ENCODE results near the gene CSF1. TPM values are rescaled to one million over a fixed set of nuclear protein-coding genes. Genes with fewer than 3 reads are reported as not detected.

The CSF1 gene
- total and polyA plus RNA-seq, 2 donors (not counting 1 experiment from before 2014, with no cell fraction given) = 28.6 to 48.9 TPM

- DNase-seq (ENCODE audit: low read depth in 2 of 2) = no peak
- H3K4me3 ChIP-seq (replicated peaks in 1 of 4; ENCODE audit: control extremely low read depth in 1 of 4, insufficient read depth in 1 of 4, low read depth in 3 of 4, low read length in 4 of 4) = no peak overlapping the region
- H4K20me1 ChIP-seq (ENCODE audit: control insufficient read depth, extremely low read depth, insufficient read depth, low read length) = no peaks in the 10 kb centered on the region
- H3K27ac ChIP-seq (ENCODE audit: insufficient read depth, low read length) = no peak overlapping the region
- no peaks in the 10 kb centered on the region for H3K36me3 ChIP-seq (ENCODE audit: control insufficient read depth, insufficient read depth, low read length)
- no peak overlapping the region for H2AFZ ChIP-seq (ENCODE audit: low read length)
- no peaks in the 10 kb centered on the region for H3K9me3 ChIP-seq (ENCODE audit: control insufficient read depth, insufficient read depth, low read depth, low read length)
- TF ChIP-seq EZH2 (IDR thresholded peaks at IDR 0.05; ENCODE audit: low read length, missing control alignments) = no peak
- no peak for TF ChIP-seq CTCF (conservative IDR thresholded peaks at IDR 0.05 in 1 of 2, IDR thresholded peaks at IDR 0.05 in 1 of 2; ENCODE audit: low read depth in 1 of 2, low read length in 2 of 2)
- H3K4me2 ChIP-seq (ENCODE audit: extremely low read depth, insufficient read depth, low read length) = no peak overlapping the region
- no peaks in the 10 kb centered on the region for H3K27me3 ChIP-seq (ENCODE audit: control insufficient read depth, insufficient read depth, low read length)
- no peak overlapping the region for H3K9ac ChIP-seq (ENCODE audit: insufficient read depth, low read length)
- H3K79me2 ChIP-seq (ENCODE audit: control insufficient read depth, insufficient read depth, low read length) = no peaks in the 10 kb centered on the region
- H3K4me1 ChIP-seq (ENCODE audit: control insufficient read depth, extremely low read depth, insufficient read depth, low read length) = peaks cover 23% of the 10 kb centered on the region
Observed at GRCh38 chr1:109977657-109978378, 67.2 kb downstream of the CSF1 start.

DNA sequence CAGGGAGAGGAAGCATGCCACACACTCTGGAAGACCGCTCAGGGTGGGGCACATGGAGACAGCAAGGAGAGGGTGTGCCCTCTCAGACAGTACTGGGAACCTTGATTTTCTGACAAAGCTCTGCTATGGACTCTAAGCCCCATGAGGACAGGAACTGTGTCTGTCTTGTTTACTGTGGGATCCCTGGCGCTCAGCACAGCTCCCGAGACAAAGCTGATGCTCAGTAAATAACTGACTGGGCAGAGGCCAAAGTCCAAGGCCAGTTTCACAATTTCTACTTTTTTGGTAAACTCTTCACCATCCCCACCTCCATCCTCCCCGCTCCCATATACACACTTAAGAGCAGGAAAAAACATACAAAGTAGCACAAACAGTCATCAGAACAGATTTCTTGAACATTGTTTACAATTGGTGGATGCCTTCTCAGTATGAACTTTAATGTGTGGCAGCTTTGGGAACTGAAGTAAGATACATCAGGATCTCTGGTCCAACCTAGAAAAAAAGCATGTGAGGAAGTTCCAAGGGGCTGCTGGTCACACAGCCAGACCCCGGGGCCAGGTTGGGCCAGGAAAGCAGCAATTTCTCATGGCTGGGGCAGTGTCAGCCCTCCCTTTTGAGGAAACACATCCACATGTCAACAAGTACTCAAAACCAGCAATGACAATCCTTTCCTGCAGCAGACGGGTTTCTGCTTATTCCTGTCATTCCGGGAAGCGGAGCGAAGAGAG lies 68.3 kb downstream of the CSF1 start:
- Histone ChIP-seq H2AFZ (ENCODE audit: low read length) (no peak overlapping the region), H3K9me3 (ENCODE audit: control insufficient read depth, insufficient read depth, low read depth, low read length) (no peaks in the 10 kb centered on the region), H3K4me2 (ENCODE audit: extremely low read depth, insufficient read depth, low read length) (peak overlapping the region; percentile 39), H3K36me3 (ENCODE audit: control insufficient read depth, insufficient read depth, low read length) (no peaks in the 10 kb centered on the region), H3K79me2 (ENCODE audit: control insufficient read depth, insufficient read depth, low read length) (no peaks in the 10 kb centered on the region), H3K4me1 (ENCODE audit: control insufficient read depth, extremely low read depth, insufficient read depth, low read length) (peaks cover 24% of the 10 kb centered on the region), H3K4me3 (replicated peaks in 1 of 4; ENCODE audit: control extremely low read depth in 1 of 4, insufficient read depth in 1 of 4, low read depth in 3 of 4, low read length in 4 of 4) (no peak overlapping the region), H3K27ac (ENCODE audit: insufficient read depth, low read length) (peak overlapping the region; percentile 11), H4K20me1 (ENCODE audit: control insufficient read depth, extremely low read depth, insufficient read depth, low read length) (no peaks in the 10 kb centered on the region), H3K9ac (ENCODE audit: insufficient read depth, low read length) (no peak overlapping the region), H3K27me3 (ENCODE audit: control insufficient read depth, insufficient read depth, low read length) (no peaks in the 10 kb centered on the region)
- peak in 1 of 2 donors; percentile 50 for DNase-seq (ENCODE audit: low read depth in 2 of 2)
- TF ChIP-seq CTCF (conservative IDR thresholded peaks at IDR 0.05 in 1 of 2, IDR thresholded peaks at IDR 0.05 in 1 of 2; ENCODE audit: low read depth in 1 of 2, low read length in 2 of 2) (no peak), EZH2 (IDR thresholded peaks at IDR 0.05; ENCODE audit: low read length, missing control alignments) (no peak)

GRCh38 chr1:109979489-109980091 lies 68.9 kb downstream of the CSF1 start:
- Histone ChIP-seq H3K36me3 (ENCODE audit: control insufficient read depth, insufficient read depth, low read length) (no peaks in the 10 kb centered on the region), H3K9me3 (ENCODE audit: control insufficient read depth, insufficient read depth, low read depth, low read length) (no peaks in the 10 kb centered on the region), H2AFZ (ENCODE audit: low read length) (no peak overlapping the region), H3K4me3 (replicated peaks in 1 of 4; ENCODE audit: control extremely low read depth in 1 of 4, insufficient read depth in 1 of 4, low read depth in 3 of 4, low read length in 4 of 4) (no peak overlapping the region), H3K4me1 (ENCODE audit: control insufficient read depth, extremely low read depth, insufficient read depth, low read length) (peaks cover 29% of the 10 kb centered on the region), H4K20me1 (ENCODE audit: control insufficient read depth, extremely low read depth, insufficient read depth, low read length) (no peaks in the 10 kb centered on the region), H3K27ac (ENCODE audit: insufficient read depth, low read length) (peak overlapping the region; percentile 11), H3K27me3 (ENCODE audit: control insufficient read depth, insufficient read depth, low read length) (no peaks in the 10 kb centered on the region), H3K9ac (ENCODE audit: insufficient read depth, low read length) (no peak overlapping the region), H3K4me2 (ENCODE audit: extremely low read depth, insufficient read depth, low read length) (peak overlapping the region; percentile 39), H3K79me2 (ENCODE audit: control insufficient read depth, insufficient read depth, low read length) (no peaks in the 10 kb centered on the region)
- TF ChIP-seq EZH2 (IDR thresholded peaks at IDR 0.05; ENCODE audit: low read length, missing control alignments) (no peak), CTCF (conservative IDR thresholded peaks at IDR 0.05 in 1 of 2, IDR thresholded peaks at IDR 0.05 in 1 of 2; ENCODE audit: low read depth in 1 of 2, low read length in 2 of 2) (no peak)
- peak; percentile 59 to 68 for DNase-seq (ENCODE audit: low read depth in 2 of 2)
